GM08714 (cell line): Measurements from ENCODE around the gene GNB1L.

Experiments
- H3K4me3 ChIP-seq: fragments of 200-500 bp; sonication (Bioruptor generic); 2 replicates; pipeline ENCODE4 v1.5.1; 2014; ENCODE audit warnings: mild to moderate bottlenecking, low read length, inconsistent platforms
- ZNF274 ChIP-seq: IDR thresholded peaks from 2 replicates; pipeline ENCODE4 v1.6.1; 2012; ENCODE audit warnings: mild to moderate bottlenecking, low read depth, low read length

GNB1L gene

GRCh38 chr22:19854778-19855503 is at the start of gene GNB1L, which contains the start of gene RTL10:
GNB1L (minus strand) TSS chr22:19854874; CDS start chr22:19821355, 33,519 bp downstream.
RTL10 (minus strand) TSS chr22:19854874; CDS start chr22:19852261, 2,613 bp downstream.
- no peak for TF ChIP-seq ZNF274
- H3K4me3 ChIP-seq = peak within 1 kb of the TSS; percentile 88

- H3K4me3 ChIP-seq = no peak overlapping the region
- TF ChIP-seq ZNF274 = no peak
These were observed 49.6 kb upstream of the GNB1L start for GRCh38 chr22:19904174-19904856.

GRCh38 chr22:19903513-19903912 is 48.8 kb upstream of the GNB1L start:
- H3K4me3 ChIP-seq = no peak overlapping the region
- no peak for TF ChIP-seq ZNF274

GRCh38 chr22:19903031-19903430 is 48.4 kb upstream of the GNB1L start:
- TF ChIP-seq ZNF274 = no peak
- no peak overlapping the region for H3K4me3 ChIP-seq

GRCh38 chr22:19902245-19902715 is 47.6 kb upstream of the GNB1L start:
- H3K4me3 ChIP-seq = no peak overlapping the region
- no peak for TF ChIP-seq ZNF274

- no peak for TF ChIP-seq ZNF274
- H3K4me3 ChIP-seq = no peak overlapping the region
These were observed 47.0 kb upstream of the GNB1L start for GRCh38 chr22:19901577-19902244.

- no peak for TF ChIP-seq ZNF274
- H3K4me3 ChIP-seq = no peak overlapping the region
These were observed 46.2 kb upstream of the GNB1L start for GRCh38 chr22:19900707-19901436.

GRCh38 chr22:19898831-19899567 is 44.3 kb upstream of the GNB1L start:
- no peak for TF ChIP-seq ZNF274
- H3K4me3 ChIP-seq = no peak overlapping the region

- no peak overlapping the region for H3K4me3 ChIP-seq
- TF ChIP-seq ZNF274 = no peak
These were observed 43.5 kb upstream of the GNB1L start for GRCh38 chr22:19898145-19898544.

- no peak for TF ChIP-seq ZNF274
These were observed 43.1 kb upstream of the GNB1L start for GRCh38 chr22:19897726-19898125.

GRCh38 chr22:19896665-19897355 is 42.1 kb upstream of the GNB1L start:
- no peak for TF ChIP-seq ZNF274
- H3K4me3 ChIP-seq = no peak overlapping the region

More at GRCh38 chr22:19897726-19898125, 43.1 kb upstream of the GNB1L start:
- H3K4me3 ChIP-seq = no peak overlapping the region

GRCh38 chr22:19895160-19895849 is 40.6 kb upstream of the GNB1L start:
- no peak for TF ChIP-seq ZNF274
- no peak overlapping the region for H3K4me3 ChIP-seq
